Transverse colon (tissue), 4 donors: ENCODE results near the gene ZNF148.

Source experiments
- EP300 ChIP-seq: sonication (generic); formaldehyde crosslinking; IDR thresholded peaks from one replicate; pipeline ENCODE4 v1.6.1; 2017; ENCODE audit warnings: antibody characterized with exemption, low read depth
- POLR2A ChIP-seq: fragments of 450-650 bp; IDR thresholded peaks from one replicate; pipeline ENCODE4 v1.6.1; 2016; ENCODE audit warnings: antibody characterized with exemption, mild to moderate bottlenecking, moderate library complexity
- POLR2AphosphoS5 ChIP-seq, 3 donors: sonication (generic); formaldehyde crosslinking; IDR thresholded peaks; one replicate each; pipeline ENCODE4 v1.6.1; 2016; ENCODE audit warnings: antibody characterized with exemption in 3 of 3
- TF ChIP-seq, protein P1 (sequence below), 5 experiments: fragments of 200-600 bp in 3 of 5; fragments of 450-650 bp in 2 of 5; sonication (generic) in 3 of 5; IDR thresholded peaks; 1 replicate in 2 of 5; 2 replicates in 3 of 5; pipeline ENCODE4 v1.5.1; 2016 to 2017; ENCODE audit warnings: antibody characterized with exemption in 5 of 5, inconsistent platforms in 3 of 5, mild to moderate bottlenecking in 2 of 5, moderate library complexity in 1 of 5

DNA sequence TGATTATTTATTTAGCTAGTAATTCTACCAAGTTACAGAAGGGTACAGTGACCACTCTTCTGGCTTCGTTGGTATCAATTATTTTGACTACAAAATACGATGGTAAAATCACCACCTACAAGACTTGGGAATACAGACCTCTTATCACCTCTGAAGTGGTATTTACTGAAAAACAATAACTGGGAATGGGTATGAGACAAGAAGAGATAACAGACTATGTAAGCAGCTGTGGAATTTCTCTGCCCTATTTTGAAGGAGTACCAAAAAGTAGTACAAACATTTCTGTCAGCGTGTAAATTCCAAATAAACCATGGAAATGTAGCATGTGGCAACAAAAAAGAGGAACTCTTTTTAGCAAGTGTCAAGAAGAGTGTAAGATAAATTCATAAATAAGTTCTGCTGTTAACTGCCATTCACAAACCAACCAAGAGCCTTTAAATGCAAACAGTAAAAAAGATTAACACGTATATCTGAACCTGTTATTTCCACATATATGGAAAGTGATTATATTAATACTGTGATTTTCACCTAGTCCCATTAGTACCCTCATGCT is 85.6 kb downstream of the ZNF148 start:
- TF ChIP-seq, protein P1, sequence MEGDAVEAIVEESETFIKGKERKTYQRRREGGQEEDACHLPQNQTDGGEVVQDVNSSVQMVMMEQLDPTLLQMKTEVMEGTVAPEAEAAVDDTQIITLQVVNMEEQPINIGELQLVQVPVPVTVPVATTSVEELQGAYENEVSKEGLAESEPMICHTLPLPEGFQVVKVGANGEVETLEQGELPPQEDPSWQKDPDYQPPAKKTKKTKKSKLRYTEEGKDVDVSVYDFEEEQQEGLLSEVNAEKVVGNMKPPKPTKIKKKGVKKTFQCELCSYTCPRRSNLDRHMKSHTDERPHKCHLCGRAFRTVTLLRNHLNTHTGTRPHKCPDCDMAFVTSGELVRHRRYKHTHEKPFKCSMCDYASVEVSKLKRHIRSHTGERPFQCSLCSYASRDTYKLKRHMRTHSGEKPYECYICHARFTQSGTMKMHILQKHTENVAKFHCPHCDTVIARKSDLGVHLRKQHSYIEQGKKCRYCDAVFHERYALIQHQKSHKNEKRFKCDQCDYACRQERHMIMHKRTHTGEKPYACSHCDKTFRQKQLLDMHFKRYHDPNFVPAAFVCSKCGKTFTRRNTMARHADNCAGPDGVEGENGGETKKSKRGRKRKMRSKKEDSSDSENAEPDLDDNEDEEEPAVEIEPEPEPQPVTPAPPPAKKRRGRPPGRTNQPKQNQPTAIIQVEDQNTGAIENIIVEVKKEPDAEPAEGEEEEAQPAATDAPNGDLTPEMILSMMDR (IDR thresholded peaks at IDR 0.05), result no peak
- TF ChIP-seq POLR2AphosphoS5 (IDR thresholded peaks at IDR 0.05), result no peak
- TF ChIP-seq EP300, result no peak
- no peak for TF ChIP-seq POLR2A
